WTC11 (cell line): Measurements from ENCODE around the gene PPP3CB. TPM values are rescaled to one million over a fixed set of nuclear protein-coding genes. Genes with fewer than 3 reads are reported as not detected.

Experiments
- ATAC-seq: fragments of 200-7000 bp; cut with Tn5 transposase; 2 replicates; pipeline ENCODE4 v1.10.0; 2021; ENCODE audit warnings: mild to moderate bottlenecking, moderate library complexity
- CTCF ChIA-PET: fragments of 300-600 bp; sonication (Branson Sonifier 250); formaldehyde crosslinking; loops from one replicate; lab custom pipeline; 2021; ENCODE audit warnings: antibody characterized with exemption; lab: Charles Lee
- POLR2A ChIA-PET: fragments of 350-600 bp; sonication (Branson Sonifier 250); formaldehyde crosslinking; loops from one replicate; lab custom pipeline; 2021; ENCODE audit warnings: antibody characterized with exemption; lab: Charles Lee
- DNase-seq: peaks from one replicate; pipeline ENCODE4 v3.0.0; 2021; ENCODE audit warnings: low spot score
- H3K27ac Mint-ChIP-seq: 2 replicates; pipeline ENCODE4 v1.8.0; 2021; ENCODE audit warnings: mixed read lengths
- H3K27me3 Mint-ChIP-seq: 2 replicates; pipeline ENCODE4 v1.8.0; 2021; ENCODE audit warnings: low read depth, mild to moderate bottlenecking, moderate library complexity, mixed read lengths
- H3K36me3 Mint-ChIP-seq: 2 replicates; pipeline ENCODE4 v1.8.0; 2021; ENCODE audit warnings: mixed read lengths
- H3K4me1 Mint-ChIP-seq: 2 replicates; pipeline ENCODE4 v1.8.0; 2022; ENCODE audit warnings: mixed read lengths
- H3K4me3 Mint-ChIP-seq: 2 replicates; pipeline ENCODE4 v1.8.0; 2021; ENCODE audit warnings: mild to moderate bottlenecking, moderate library complexity, mixed read lengths
- H3K9me3 Mint-ChIP-seq: 2 replicates; pipeline ENCODE4 v1.8.0; 2021; ENCODE audit warnings: mixed read lengths
- ATF2 ChIP-seq: sonication (generic); formaldehyde crosslinking; IDR thresholded peaks from 2 replicates; pipeline ENCODE4 v1.8.1; 2022; ENCODE audit warnings: low read depth, missing genetic modification reagents, borderline replicate concordance
- CREB1 ChIP-seq: sonication (generic); formaldehyde crosslinking; IDR thresholded peaks from 2 replicates; pipeline ENCODE4 v1.8.0; 2023; ENCODE audit warnings: mild to moderate bottlenecking, missing genetic modification reagents
- CREM ChIP-seq: sonication (generic); formaldehyde crosslinking; IDR thresholded peaks from 2 replicates; pipeline ENCODE4 v1.8.1; 2022; ENCODE audit warnings: mild to moderate bottlenecking, missing genetic modification reagents, moderate library complexity
- E2F5 ChIP-seq: sonication (generic); formaldehyde crosslinking; IDR thresholded peaks from 2 replicates; pipeline ENCODE4 v1.8.1; 2022; ENCODE audit warnings: mild to moderate bottlenecking, moderate library complexity, missing genetic modification reagents
- GRHL2 ChIP-seq: fragments of 250-450 bp; sonication (Bioruptor Pico); IDR thresholded peaks from 2 replicates; pipeline ENCODE4 v1.8.0; 2022; ENCODE audit warnings: mild to moderate bottlenecking, moderate library complexity; ENCODE audit not compliant: insufficient replicate concordance, severe bottlenecking
- IRF2 ChIP-seq: sonication (generic); formaldehyde crosslinking; IDR thresholded peaks from 2 replicates; pipeline ENCODE4 v1.8.0; 2022; ENCODE audit warnings: low read depth, missing genetic modification reagents, borderline replicate concordance
- JUN ChIP-seq: sonication (generic); formaldehyde crosslinking; IDR thresholded peaks from 2 replicates; pipeline ENCODE4 v1.8.0; 2023; ENCODE audit warnings: mild to moderate bottlenecking, missing genetic modification reagents
- NFE2L1 ChIP-seq: sonication (generic); formaldehyde crosslinking; IDR thresholded peaks from 2 replicates; pipeline ENCODE4 v1.8.1; 2023; ENCODE audit warnings: missing genetic modification reagents
- NFYB ChIP-seq: sonication (generic); formaldehyde crosslinking; conservative IDR thresholded peaks from 2 replicates; pipeline ENCODE4 v1.8.0; 2022; ENCODE audit warnings: low read depth, missing genetic modification reagents
- NR2C2 ChIP-seq: sonication (generic); formaldehyde crosslinking; IDR thresholded peaks from 2 replicates; pipeline ENCODE4 v1.8.0; 2022; ENCODE audit warnings: mild to moderate bottlenecking, missing genetic modification reagents
- NR3C1 ChIP-seq: sonication (generic); formaldehyde crosslinking; conservative IDR thresholded peaks from 2 replicates; pipeline ENCODE4 v1.8.1; 2023; ENCODE audit warnings: low read depth, mild to moderate bottlenecking, missing genetic modification reagents
- TCF7 ChIP-seq: sonication (generic); formaldehyde crosslinking; IDR thresholded peaks from 2 replicates; pipeline ENCODE4 v1.8.0; 2022; ENCODE audit warnings: mild to moderate bottlenecking, low read depth, missing genetic modification reagents, moderate library complexity
- TEAD1 ChIP-seq: sonication (generic); formaldehyde crosslinking; IDR thresholded peaks from 2 replicates; pipeline ENCODE4 v1.8.0; 2022; ENCODE audit warnings: mild to moderate bottlenecking, missing genetic modification reagents
- USF1 ChIP-seq: sonication (generic); formaldehyde crosslinking; IDR thresholded peaks from 2 replicates; pipeline ENCODE4 v1.8.0; 2022; ENCODE audit warnings: mild to moderate bottlenecking, missing genetic modification reagents
- ZBTB21 ChIP-seq: sonication (generic); formaldehyde crosslinking; IDR thresholded peaks from 2 replicates; pipeline ENCODE4 v1.8.1; 2023; ENCODE audit warnings: mild to moderate bottlenecking, missing genetic modification reagents, borderline replicate concordance
- ZBTB43 ChIP-seq: sonication (generic); formaldehyde crosslinking; IDR thresholded peaks from 2 replicates; pipeline ENCODE4 v1.8.1; 2023; ENCODE audit warnings: mild to moderate bottlenecking, missing genetic modification reagents
- ZNF121 ChIP-seq: sonication (generic); formaldehyde crosslinking; IDR thresholded peaks from 2 replicates; pipeline ENCODE4 v1.8.0; 2023; ENCODE audit warnings: missing genetic modification reagents
- ZNF423 ChIP-seq: fragments of 250-450 bp; sonication (Bioruptor Pico); IDR thresholded peaks from 2 replicates; pipeline ENCODE4 v2.1.2; 2022; ENCODE audit warnings: mild to moderate bottlenecking, moderate library complexity
- total RNA-seq: library from RNA; stranded (reverse); gene quantifications from 3 replicates; pipeline ENCODE4 v1.2.3, GENCODE V29; 2021
- TF ChIP-seq, protein P1 (sequence below): sonication (generic); formaldehyde crosslinking; IDR thresholded peaks from 2 replicates; pipeline ENCODE4 v1.8.0; 2023; ENCODE audit warnings: missing genetic modification reagents, mild to moderate bottlenecking, borderline replicate concordance
- TF ChIP-seq, protein P2 (sequence below): fragments of 250-450 bp; sonication (Bioruptor Pico); IDR thresholded peaks from 2 replicates; pipeline ENCODE4 v2.1.2; 2022; ENCODE audit warnings: mild to moderate bottlenecking, moderate library complexity
- TF ChIP-seq, protein P3 (sequence below): fragments of 200-600 bp; IDR thresholded peaks from 2 replicates; pipeline ENCODE4 v1.8.0; 2022; ENCODE audit warnings: antibody characterized with exemption

Gene PPP3CB
- total RNA-seq, 1 experiment from 2014 or later, result 30.0 TPM

DNA sequence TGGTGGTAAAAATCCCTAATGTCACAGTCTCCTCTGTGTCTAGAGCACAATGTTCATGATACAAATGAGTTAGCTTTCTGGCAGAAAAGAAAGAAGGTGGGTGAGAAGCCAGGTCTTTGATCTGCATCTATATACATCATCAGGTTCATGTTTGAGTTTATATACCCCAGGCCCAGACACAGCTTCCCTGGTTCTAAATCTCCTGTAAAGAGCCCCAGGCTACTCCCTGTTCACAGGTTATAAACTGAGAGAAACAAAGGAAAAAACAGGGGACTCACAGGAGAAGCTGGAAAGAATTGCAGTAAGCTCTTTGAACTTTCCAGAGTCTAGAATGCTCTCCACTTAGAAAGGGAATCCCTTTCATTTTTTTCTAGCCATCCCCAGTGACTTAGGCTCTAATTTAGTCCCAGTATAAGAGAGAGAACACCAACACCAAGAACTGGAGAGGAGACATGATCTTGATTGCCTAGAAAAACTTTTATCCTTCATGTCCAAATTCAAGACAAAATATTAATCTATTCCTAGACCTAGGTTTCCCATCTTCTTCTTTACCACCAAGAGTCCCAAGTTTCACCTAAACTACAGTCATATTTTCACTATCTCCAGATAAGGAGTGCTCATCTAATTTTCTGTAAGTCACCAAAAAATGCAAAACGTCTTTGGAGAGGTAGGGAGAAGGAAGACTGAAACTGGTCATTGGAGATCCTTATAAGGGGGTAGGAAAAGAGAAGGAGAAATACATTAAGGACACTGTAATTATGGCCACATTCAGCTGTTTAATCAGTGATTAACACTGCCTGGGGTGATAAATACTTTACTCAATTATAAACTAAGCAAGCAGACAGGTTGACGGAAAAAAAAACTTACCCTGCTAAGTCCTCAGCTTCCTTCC lies 62.9 kb downstream of the PPP3CB start:
- Mint-ChIP-seq H3K4me3 (no peak overlapping the region), H3K36me3 (peaks cover under 1% of the 10 kb centered on the region; the same call in 1 of the 2 replicates), H3K27me3 (no peaks in the 10 kb centered on the region), H3K4me1 (0 out of 2 replicates have a peak, but pooled peaks cover 3% of the 10 kb centered on the region), H3K27ac (no peak overlapping the region), H3K9me3 (no peaks in the 10 kb centered on the region)
- no peak for DNase-seq
- no peak for ATAC-seq
- TF ChIP-seq, protein P1, sequence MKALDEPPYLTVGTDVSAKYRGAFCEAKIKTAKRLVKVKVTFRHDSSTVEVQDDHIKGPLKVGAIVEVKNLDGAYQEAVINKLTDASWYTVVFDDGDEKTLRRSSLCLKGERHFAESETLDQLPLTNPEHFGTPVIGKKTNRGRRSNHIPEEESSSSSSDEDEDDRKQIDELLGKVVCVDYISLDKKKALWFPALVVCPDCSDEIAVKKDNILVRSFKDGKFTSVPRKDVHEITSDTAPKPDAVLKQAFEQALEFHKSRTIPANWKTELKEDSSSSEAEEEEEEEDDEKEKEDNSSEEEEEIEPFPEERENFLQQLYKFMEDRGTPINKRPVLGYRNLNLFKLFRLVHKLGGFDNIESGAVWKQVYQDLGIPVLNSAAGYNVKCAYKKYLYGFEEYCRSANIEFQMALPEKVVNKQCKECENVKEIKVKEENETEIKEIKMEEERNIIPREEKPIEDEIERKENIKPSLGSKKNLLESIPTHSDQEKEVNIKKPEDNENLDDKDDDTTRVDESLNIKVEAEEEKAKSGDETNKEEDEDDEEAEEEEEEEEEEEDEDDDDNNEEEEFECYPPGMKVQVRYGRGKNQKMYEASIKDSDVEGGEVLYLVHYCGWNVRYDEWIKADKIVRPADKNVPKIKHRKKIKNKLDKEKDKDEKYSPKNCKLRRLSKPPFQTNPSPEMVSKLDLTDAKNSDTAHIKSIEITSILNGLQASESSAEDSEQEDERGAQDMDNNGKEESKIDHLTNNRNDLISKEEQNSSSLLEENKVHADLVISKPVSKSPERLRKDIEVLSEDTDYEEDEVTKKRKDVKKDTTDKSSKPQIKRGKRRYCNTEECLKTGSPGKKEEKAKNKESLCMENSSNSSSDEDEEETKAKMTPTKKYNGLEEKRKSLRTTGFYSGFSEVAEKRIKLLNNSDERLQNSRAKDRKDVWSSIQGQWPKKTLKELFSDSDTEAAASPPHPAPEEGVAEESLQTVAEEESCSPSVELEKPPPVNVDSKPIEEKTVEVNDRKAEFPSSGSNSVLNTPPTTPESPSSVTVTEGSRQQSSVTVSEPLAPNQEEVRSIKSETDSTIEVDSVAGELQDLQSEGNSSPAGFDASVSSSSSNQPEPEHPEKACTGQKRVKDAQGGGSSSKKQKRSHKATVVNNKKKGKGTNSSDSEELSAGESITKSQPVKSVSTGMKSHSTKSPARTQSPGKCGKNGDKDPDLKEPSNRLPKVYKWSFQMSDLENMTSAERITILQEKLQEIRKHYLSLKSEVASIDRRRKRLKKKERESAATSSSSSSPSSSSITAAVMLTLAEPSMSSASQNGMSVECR, result no peak
- TF ChIP-seq, protein P2, sequence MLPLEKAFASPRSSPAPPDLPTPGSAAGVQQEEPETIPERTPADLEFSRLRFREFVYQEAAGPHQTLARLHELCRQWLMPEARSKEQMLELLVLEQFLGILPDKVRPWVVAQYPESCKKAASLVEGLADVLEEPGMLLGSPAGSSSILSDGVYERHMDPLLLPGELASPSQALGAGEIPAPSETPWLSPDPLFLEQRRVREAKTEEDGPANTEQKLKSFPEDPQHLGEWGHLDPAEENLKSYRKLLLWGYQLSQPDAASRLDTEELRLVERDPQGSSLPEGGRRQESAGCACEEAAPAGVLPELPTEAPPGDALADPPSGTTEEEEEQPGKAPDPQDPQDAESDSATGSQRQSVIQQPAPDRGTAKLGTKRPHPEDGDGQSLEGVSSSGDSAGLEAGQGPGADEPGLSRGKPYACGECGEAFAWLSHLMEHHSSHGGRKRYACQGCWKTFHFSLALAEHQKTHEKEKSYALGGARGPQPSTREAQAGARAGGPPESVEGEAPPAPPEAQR (CRISPR knock-in tag), result no peak
- TF ChIP-seq TEAD1 (CRISPR knock-in tag) (no peak), USF1 (no peak), E2F5 (CRISPR knock-in tag) (no peak), ZNF121 (CRISPR knock-in tag) (no peak), ZNF423 (CRISPR knock-in tag) (no peak), JUN (CRISPR knock-in tag) (no peak), TCF7 (CRISPR knock-in tag) (no peak), ZBTB21 (no peak), ATF2 (CRISPR knock-in tag) (no peak), ZBTB43 (no peak), NFE2L1 (CRISPR knock-in tag) (no peak), CREB1 (CRISPR knock-in tag) (no peak)
- ChIA-PET CTCF (no interaction called here), POLR2A (no interaction called here)

- POLR2A ChIA-PET, result interaction anchor here (0.6 kb wide), 1 partner anchor 312 kb away, joined by 8 read pairs; no protein-coding TSS in a partner anchor
- no peaks in the 10 kb centered on the region for H3K4me1 Mint-ChIP-seq
- H3K27me3 Mint-ChIP-seq, result no peaks in the 10 kb centered on the region
- H3K9me3 Mint-ChIP-seq, result no peaks in the 10 kb centered on the region
- no peak for ATAC-seq
- no peak for DNase-seq
- CTCF ChIA-PET, result no interaction called here
- H3K27ac Mint-ChIP-seq, result no peak overlapping the region
- H3K4me3 Mint-ChIP-seq, result no peak overlapping the region
- no peak for TF ChIP-seq IRF2 (CRISPR knock-in tag)
- no peak for TF ChIP-seq USF1
- TF ChIP-seq GRHL2 (CRISPR knock-in tag), result no peak
- no peak for TF ChIP-seq ZNF121 (CRISPR knock-in tag)
- TF ChIP-seq NFYB (CRISPR knock-in tag), result no peak
- TF ChIP-seq NR3C1 (CRISPR knock-in tag), result no peak
- TF ChIP-seq, protein P3, sequence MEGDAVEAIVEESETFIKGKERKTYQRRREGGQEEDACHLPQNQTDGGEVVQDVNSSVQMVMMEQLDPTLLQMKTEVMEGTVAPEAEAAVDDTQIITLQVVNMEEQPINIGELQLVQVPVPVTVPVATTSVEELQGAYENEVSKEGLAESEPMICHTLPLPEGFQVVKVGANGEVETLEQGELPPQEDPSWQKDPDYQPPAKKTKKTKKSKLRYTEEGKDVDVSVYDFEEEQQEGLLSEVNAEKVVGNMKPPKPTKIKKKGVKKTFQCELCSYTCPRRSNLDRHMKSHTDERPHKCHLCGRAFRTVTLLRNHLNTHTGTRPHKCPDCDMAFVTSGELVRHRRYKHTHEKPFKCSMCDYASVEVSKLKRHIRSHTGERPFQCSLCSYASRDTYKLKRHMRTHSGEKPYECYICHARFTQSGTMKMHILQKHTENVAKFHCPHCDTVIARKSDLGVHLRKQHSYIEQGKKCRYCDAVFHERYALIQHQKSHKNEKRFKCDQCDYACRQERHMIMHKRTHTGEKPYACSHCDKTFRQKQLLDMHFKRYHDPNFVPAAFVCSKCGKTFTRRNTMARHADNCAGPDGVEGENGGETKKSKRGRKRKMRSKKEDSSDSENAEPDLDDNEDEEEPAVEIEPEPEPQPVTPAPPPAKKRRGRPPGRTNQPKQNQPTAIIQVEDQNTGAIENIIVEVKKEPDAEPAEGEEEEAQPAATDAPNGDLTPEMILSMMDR, result no peak
- TF ChIP-seq NR2C2 (CRISPR knock-in tag), result no peak
- no peak for TF ChIP-seq CREM (CRISPR knock-in tag)
- H3K36me3 Mint-ChIP-seq, result peaks cover 23% of the 10 kb centered on the region
Measured at GRCh38 chr10:73426318-73426717, 69.5 kb downstream of the PPP3CB start.
